Activated CD4-positive, alpha-beta memory T cell treated with anti-CD3 and anti-CD28 coated beads for 36 hours (primary cell): ENCODE results near the gene RBL1. TPM values are rescaled to one million over a fixed set of nuclear protein-coding genes. Genes with fewer than 3 reads are reported as not detected.
"Not testable (repeated sequence)": the region's sequence is repeated elsewhere in the genome, so short reads cannot be mapped to it uniquely, and the experiment has no call there.

Experiments used
- CTCF ChIA-PET: fragments of 350-600 bp; sonication (Branson Sonifier 250); formaldehyde crosslinking; loops from one replicate; lab custom pipeline; 2021; ENCODE audit warnings: antibody characterized with exemption, inconsistent platforms; lab: Charles Lee
- POLR2A ChIA-PET: fragments of 350-600 bp; sonication (Branson Sonifier 250); formaldehyde crosslinking; loops from one replicate; lab custom pipeline; 2021; ENCODE audit warnings: antibody characterized with exemption; lab: Charles Lee
- DNase-seq: peaks from one replicate; pipeline ENCODE4 v3.0.0-alpha.2; 2020
- H3K27ac Mint-ChIP-seq: one replicate; pipeline ENCODE4 v1.8.0; 2021; ENCODE audit warnings: mixed read lengths
- H3K27me3 Mint-ChIP-seq: one replicate; pipeline ENCODE4 v1.8.0; 2021; ENCODE audit warnings: mixed read lengths
- H3K36me3 Mint-ChIP-seq: one replicate; pipeline ENCODE4 v1.8.0; 2021; ENCODE audit warnings: mixed read lengths
- H3K4me1 Mint-ChIP-seq: one replicate; pipeline ENCODE4 v1.8.0; 2021; ENCODE audit warnings: low read depth, mixed read lengths
- H3K4me3 Mint-ChIP-seq: one replicate; pipeline ENCODE4 v1.8.0; 2021; ENCODE audit warnings: mild to moderate bottlenecking, mixed read lengths
- H3K9me3 Mint-ChIP-seq: one replicate; pipeline ENCODE4 v1.8.0; 2021; ENCODE audit warnings: mixed read lengths
- intact Hi-C: fragments of 100-400 bp; cut with micrococcal nuclease; formaldehyde crosslinking; loops from one replicate; pipeline ENCODE4 v1.15.1; 2023
- total RNA-seq, 2 experiments: library from RNA; stranded (reverse); gene quantifications; one replicate each; pipeline ENCODE4 v1.2.3, GENCODE V29; 2021

The RBL1 gene
- 10 to 100 TPM; 41.4 to 41.6 TPM for total RNA-seq

- H3K9me3 Mint-ChIP-seq = no peaks in the 10 kb centered on the region
- peaks cover 23% of the 10 kb centered on the region for H3K36me3 Mint-ChIP-seq
- H3K27me3 Mint-ChIP-seq = no peaks in the 10 kb centered on the region
- POLR2A ChIA-PET = interaction anchor here (0.8 to 2.1 kb wide), 18 partner anchors 9 to 1354 kb away, joined by 3 to 24 read pairs (median 4); partner anchors contain the start of genes DSN1, MANBAL, MROH8 and RAB5IF
- peaks cover 33% of the 10 kb centered on the region for H3K4me1 Mint-ChIP-seq
- peak; percentile 92 for DNase-seq
- peak within 1 kb of the TSS; percentile 99 for H3K27ac Mint-ChIP-seq
- H3K4me3 Mint-ChIP-seq = peak within 1 kb of the TSS; percentile 93
- CTCF ChIA-PET = interaction anchor here (0.6 to 1.7 kb wide), 8 partner anchors 14 to 322 kb away, joined by 3 to 15 read pairs (median 3); partner anchors contain the start of genes DSN1, MROH8 and RPN2
- intact Hi-C loops = loop anchor here (1.0 to 2.0 kb wide), 4 partner anchors 53 to 149 kb away; partner anchors contain the start of gene SAMHD1
Measured at GRCh38 chr20:37095599-37096414, at the start of gene RBL1. Gene RBL1, minus strand, starts transcription at chr20:37095997. Its CDS starts 69 bp downstream, at chr20:37095928.

- no peaks in the 10 kb centered on the region for H3K4me1 Mint-ChIP-seq
- POLR2A ChIA-PET = interaction anchor here (0.9 kb wide), 1 partner anchor 9 kb away, joined by 4 read pairs; no protein-coding TSS in a partner anchor
- H3K27ac Mint-ChIP-seq = no peak overlapping the region
- intact Hi-C loops = no loop called here
- CTCF ChIA-PET = no interaction called here
- no peaks in the 10 kb centered on the region for H3K27me3 Mint-ChIP-seq
- H3K9me3 Mint-ChIP-seq = no peaks in the 10 kb centered on the region
- DNase-seq = no peak
- H3K36me3 Mint-ChIP-seq = no peaks in the 10 kb centered on the region
- no peak overlapping the region for H3K4me3 Mint-ChIP-seq
Measured at GRCh38 chr20:37144856-37145404, 49.1 kb upstream of the RBL1 start.

GRCh38 chr20:37142708-37143107 lies 46.9 kb upstream of the RBL1 start:
- intact Hi-C loops = no loop called here
- Mint-ChIP-seq H3K36me3 (no peaks in the 10 kb centered on the region), H3K9me3 (no peaks in the 10 kb centered on the region), H3K4me1 (no peaks in the 10 kb centered on the region), H3K27me3 (no peaks in the 10 kb centered on the region), H3K4me3 (no peak overlapping the region), H3K27ac (no peak overlapping the region)
- no peak for DNase-seq
- POLR2A ChIA-PET = no interaction called here
- CTCF ChIA-PET = no interaction called here

- Mint-ChIP-seq H3K9me3 (no peaks in the 10 kb centered on the region), H3K27me3 (peaks cover 1% of the 10 kb centered on the region), H3K4me3 (no peak overlapping the region), H3K27ac (no peak overlapping the region), H3K4me1 (no peaks in the 10 kb centered on the region), H3K36me3 (no peaks in the 10 kb centered on the region)
- POLR2A ChIA-PET = no interaction called here
- DNase-seq = no peak
- CTCF ChIA-PET = no interaction called here
- intact Hi-C loops = no loop called here
Measured at GRCh38 chr20:37137547-37137946, 41.8 kb upstream of the RBL1 start.

- intact Hi-C loops = no loop called here
- no peak overlapping the region for H3K27ac Mint-ChIP-seq
- ChIA-PET CTCF (no interaction called here), POLR2A (no interaction called here)
- no peaks in the 10 kb centered on the region for H3K4me1 Mint-ChIP-seq
- peaks cover 1% of the 10 kb centered on the region for H3K27me3 Mint-ChIP-seq
- H3K9me3 Mint-ChIP-seq = no peaks in the 10 kb centered on the region
- H3K4me3 Mint-ChIP-seq = no peak overlapping the region
- H3K36me3 Mint-ChIP-seq = no peaks in the 10 kb centered on the region
- no peak for DNase-seq
Measured at GRCh38 chr20:37133952-37134351, 38.2 kb upstream of the RBL1 start.

GRCh38 chr20:37131486-37131885 lies 35.7 kb upstream of the RBL1 start:
- CTCF ChIA-PET = no interaction called here
- Mint-ChIP-seq H3K27ac (no peak overlapping the region), H3K4me3 (no peak overlapping the region), H3K4me1 (no peaks in the 10 kb centered on the region), H3K27me3 (peaks cover 1% of the 10 kb centered on the region), H3K36me3 (no peaks in the 10 kb centered on the region), H3K9me3 (no peaks in the 10 kb centered on the region)
- POLR2A ChIA-PET = no interaction called here
- intact Hi-C loops = no loop called here
- DNase-seq = no peak

GRCh38 chr20:37128803-37129202 lies 33.0 kb upstream of the RBL1 start:
- H3K27me3 Mint-ChIP-seq = peaks cover 1% of the 10 kb centered on the region
- no peak overlapping the region for H3K27ac Mint-ChIP-seq
- no peaks in the 10 kb centered on the region for H3K9me3 Mint-ChIP-seq
- no peak overlapping the region for H3K4me3 Mint-ChIP-seq
- no peaks in the 10 kb centered on the region for H3K36me3 Mint-ChIP-seq
- intact Hi-C loops = no loop called here
- CTCF ChIA-PET = no interaction called here
- POLR2A ChIA-PET = no interaction called here
- H3K4me1 Mint-ChIP-seq = no peaks in the 10 kb centered on the region
- no peak for DNase-seq

- H3K4me3 Mint-ChIP-seq, H3K4me1 Mint-ChIP-seq, H3K9me3 Mint-ChIP-seq, DNase-seq, H3K27me3 Mint-ChIP-seq, H3K27ac Mint-ChIP-seq, CTCF ChIA-PET, H3K36me3 Mint-ChIP-seq, intact Hi-C loops, POLR2A ChIA-PET: not testable (repeated sequence)
Measured at GRCh38 chr20:37126290-37126689, 30.5 kb upstream of the RBL1 start.

- ChIA-PET CTCF (no interaction called here), POLR2A (no interaction called here)
- Mint-ChIP-seq H3K4me1 (no peaks in the 10 kb centered on the region), H3K27ac (no peak overlapping the region), H3K9me3 (no peaks in the 10 kb centered on the region), H3K36me3 (no peaks in the 10 kb centered on the region), H3K27me3 (no peaks in the 10 kb centered on the region), H3K4me3 (no peak overlapping the region)
- intact Hi-C loops = no loop called here
- DNase-seq = no peak
Measured at GRCh38 chr20:37123441-37123840, 27.6 kb upstream of the RBL1 start.

- no peak for DNase-seq
- Mint-ChIP-seq H3K4me1 (no peaks in the 10 kb centered on the region), H3K9me3 (no peaks in the 10 kb centered on the region), H3K4me3 (no peak overlapping the region), H3K36me3 (no peaks in the 10 kb centered on the region), H3K27ac (no peak overlapping the region), H3K27me3 (no peaks in the 10 kb centered on the region)
- CTCF ChIA-PET = no interaction called here
- POLR2A ChIA-PET = no interaction called here
- intact Hi-C loops = no loop called here
Measured at GRCh38 chr20:37120497-37120896, 24.7 kb upstream of the RBL1 start.

- Mint-ChIP-seq H3K27ac (no peak overlapping the region), H3K9me3 (no peaks in the 10 kb centered on the region), H3K27me3 (no peaks in the 10 kb centered on the region), H3K4me3 (no peak overlapping the region), H3K4me1 (no peaks in the 10 kb centered on the region), H3K36me3 (no peaks in the 10 kb centered on the region)
- CTCF ChIA-PET = no interaction called here
- DNase-seq = no peak
- POLR2A ChIA-PET = no interaction called here
- intact Hi-C loops = no loop called here
Measured at GRCh38 chr20:37119356-37120036, 23.7 kb upstream of the RBL1 start.

GRCh38 chr20:37114012-37114411 lies 18.2 kb upstream of the RBL1 start:
- intact Hi-C loops = no loop called here
- Mint-ChIP-seq H3K4me3 (no peak overlapping the region), H3K27me3 (no peaks in the 10 kb centered on the region), H3K27ac (no peak overlapping the region), H3K36me3 (no peaks in the 10 kb centered on the region), H3K9me3 (no peaks in the 10 kb centered on the region), H3K4me1 (peaks cover 3% of the 10 kb centered on the region)
- no peak for DNase-seq
- POLR2A ChIA-PET = no interaction called here
- CTCF ChIA-PET = no interaction called here
